GM19452 (cell line): ENCODE data around the gene IST1.
"Not testable (repeated sequence)": the region's sequence is repeated elsewhere in the genome, so short reads cannot be mapped to it uniquely, and the experiment has no call there.

Source experiments
- ATAC-seq: cut with Tn5 transposase; IDR thresholded peaks from one replicate; pipeline ENCODE4 v1.9.1; 2021; ENCODE audit not compliant: unreplicated experiment

IST1 gene

GRCh38 chr16:71894921-71895678 lies at the start of gene IST1:
Gene IST1 (plus strand): TSS chr16:71895531. CDS start chr16:71915641, 20,110 bp downstream.
- peak; percentile 72 for ATAC-seq

GRCh38 chr16:71845639-71846430 lies 49.5 kb upstream of the IST1 start, which contains the start of gene ATXN1L:
Gene ATXN1L (plus strand): TSS chr16:71845976. CDS start chr16:71849741, 3,765 bp downstream.
- ATAC-seq, result peak; percentile 68

GRCh38 chr16:71846431-71846830 lies 48.9 kb upstream of the IST1 start:
- no peak for ATAC-seq

- no peak for ATAC-seq
Measured at GRCh38 chr16:71847096-71847495, 48.2 kb upstream of the IST1 start.

- ATAC-seq, result no peak
Measured at GRCh38 chr16:71848622-71849021, 46.7 kb upstream of the IST1 start.

GRCh38 chr16:71851746-71852145 lies 43.6 kb upstream of the IST1 start:
- no peak for ATAC-seq

- ATAC-seq, result no peak
Measured at GRCh38 chr16:71852158-71852557, 43.2 kb upstream of the IST1 start.

GRCh38 chr16:71852561-71852960 lies 42.8 kb upstream of the IST1 start:
- ATAC-seq, result no peak

GRCh38 chr16:71853413-71853812 lies 41.9 kb upstream of the IST1 start:
- peak; percentile 78 for ATAC-seq

GRCh38 chr16:71854369-71854948 lies 40.9 kb upstream of the IST1 start:
- ATAC-seq, result no peak

GRCh38 chr16:71855937-71856662 lies 39.2 kb upstream of the IST1 start:
- no peak for ATAC-seq

- ATAC-seq, result no peak
Measured at GRCh38 chr16:71859762-71860521, 35.4 kb upstream of the IST1 start.

- no peak for ATAC-seq
Measured at GRCh38 chr16:71863995-71864394, 31.3 kb upstream of the IST1 start.

GRCh38 chr16:71865173-71865863 lies 30.0 kb upstream of the IST1 start:
- no peak for ATAC-seq

- not testable (repeated sequence) for ATAC-seq
Measured at GRCh38 chr16:71867175-71867574, 28.2 kb upstream of the IST1 start.

GRCh38 chr16:71867939-71868338 lies 27.4 kb upstream of the IST1 start:
- ATAC-seq, result no peak

- no peak for ATAC-seq
Measured at GRCh38 chr16:71869089-71869488, 26.2 kb upstream of the IST1 start.

GRCh38 chr16:71870818-71871217 lies 24.5 kb upstream of the IST1 start:
- no peak for ATAC-seq

- no peak for ATAC-seq
Measured at GRCh38 chr16:71873199-71873598, 22.1 kb upstream of the IST1 start.

GRCh38 chr16:71878911-71879310 lies 16.4 kb upstream of the IST1 start:
- ATAC-seq, result no peak
